Stimulated activated CD4-positive, alpha-beta T cell treated with anti-CD3 and anti-CD28 coated beads, Interleukin-1b, Interleukin-23, amount 100 ng/mL, for 1 hour (primary cell): ENCODE results near the gene FFAR1.

Experiments used
- DNase-seq, 2 donors: peaks; one replicate each; pipeline ENCODE4 v3.0.0-alpha.2; 2020; ENCODE audit warnings: low read depth in 2 of 2

FFAR1 gene

GRCh38 chr19:35347171-35347929 lies at the start of gene FFAR1:
Gene FFAR1, plus strand, starts transcription at chr19:35347902. Its CDS starts 3,650 bp downstream, at chr19:35351552.
- no peak for DNase-seq

GRCh38 chr19:35297922-35298321 lies 49.8 kb upstream of the FFAR1 start:
- DNase-seq, result no peak

GRCh38 chr19:35298561-35298972 lies 49.1 kb upstream of the FFAR1 start:
- DNase-seq, result no peak

- no peak for DNase-seq
Measured at GRCh38 chr19:35299523-35300338, 48.0 kb upstream of the FFAR1 start.

- no peak for DNase-seq
Measured at GRCh38 chr19:35300339-35300649, 47.4 kb upstream of the FFAR1 start.

GRCh38 chr19:35301961-35302360 lies 45.7 kb upstream of the FFAR1 start:
- no peak for DNase-seq

- no peak for DNase-seq
Measured at GRCh38 chr19:35302446-35302845, 45.3 kb upstream of the FFAR1 start.

- DNase-seq, result no peak
Measured at GRCh38 chr19:35303357-35303915, 44.3 kb upstream of the FFAR1 start.

- DNase-seq, result no peak
Measured at GRCh38 chr19:35304036-35304435, 43.7 kb upstream of the FFAR1 start.

- DNase-seq, result no peak
Measured at GRCh38 chr19:35305181-35305580, 42.5 kb upstream of the FFAR1 start.

GRCh38 chr19:35306473-35307246 lies 41.0 kb upstream of the FFAR1 start:
- DNase-seq, result no peak

GRCh38 chr19:35307931-35308330 lies 39.8 kb upstream of the FFAR1 start:
- DNase-seq, result no peak

- no peak for DNase-seq
Measured at GRCh38 chr19:35308910-35309309, 38.8 kb upstream of the FFAR1 start.

GRCh38 chr19:35309481-35310279 lies 38.0 kb upstream of the FFAR1 start:
- DNase-seq, result no peak

GRCh38 chr19:35310331-35310730 lies 37.4 kb upstream of the FFAR1 start:
- no peak for DNase-seq

- DNase-seq, result no peak
Measured at GRCh38 chr19:35310811-35311465, 36.8 kb upstream of the FFAR1 start.

- DNase-seq, result no peak
Measured at GRCh38 chr19:35311901-35312665, 35.6 kb upstream of the FFAR1 start.

GRCh38 chr19:35313587-35313986 lies 34.1 kb upstream of the FFAR1 start:
- DNase-seq, result no peak

GRCh38 chr19:35314031-35314430 lies 33.7 kb upstream of the FFAR1 start:
- DNase-seq, result no peak

GRCh38 chr19:35314858-35315470 lies 32.7 kb upstream of the FFAR1 start:
- no peak for DNase-seq
